ENCODE results near the gene RPS21. TPM values are rescaled to one million over a fixed set of nuclear protein-coding genes. Genes with fewer than 3 reads are reported as not detected.

RPS21 gene
- total and polyA plus RNA-seq, 2 of the 13 experiments (the other 11 are each of a cell fraction or from before 2014, with no cell fraction given), result 2,647 to 11,063 TPM

DNA sequence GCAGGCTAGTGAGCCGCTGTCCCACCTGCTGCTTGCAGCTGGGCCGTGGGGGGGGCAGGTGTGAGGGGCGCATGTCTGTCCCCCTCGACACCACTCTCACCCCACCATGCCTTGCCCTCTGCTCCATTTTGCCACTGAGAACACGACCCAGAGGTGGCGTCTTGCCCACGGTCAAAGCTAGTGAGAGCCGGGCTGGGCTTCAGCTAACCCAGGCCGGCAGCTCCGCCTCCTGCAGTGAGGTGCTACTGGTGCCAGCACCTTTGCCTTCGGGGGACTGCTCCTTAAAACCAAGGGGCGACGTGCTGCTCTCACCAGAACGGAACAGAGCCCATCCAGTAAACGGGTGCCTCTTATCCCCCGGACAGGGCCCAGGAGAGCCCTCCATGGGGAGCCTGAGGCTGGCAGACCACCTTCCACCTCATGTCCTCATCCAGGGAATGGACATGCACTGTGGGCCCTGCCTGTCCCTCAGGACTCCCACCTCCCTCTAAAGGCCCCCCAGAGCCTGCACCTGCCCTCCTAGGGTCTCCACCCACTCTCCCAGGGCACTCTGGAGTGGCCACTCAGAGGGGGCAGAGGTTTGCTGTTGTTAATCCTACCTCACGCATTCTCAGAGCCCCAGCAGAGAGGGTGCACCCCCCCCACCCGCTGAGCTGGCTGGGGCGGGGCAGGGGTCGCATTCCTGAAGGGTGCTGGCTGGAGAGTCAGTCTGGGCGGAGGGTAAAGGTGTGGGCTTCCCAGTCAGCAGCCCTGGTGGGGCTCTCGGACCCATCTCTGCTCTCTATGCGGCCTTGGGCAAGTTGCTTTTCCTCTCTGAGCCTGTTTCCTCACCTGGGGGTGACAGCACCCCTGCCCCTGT lies 37.6 kb downstream of the RPS21 start:
- Histone ChIP-seq H3K27me3 (ENCODE audit: control insufficient read depth in 1 of 2, insufficient read depth in 2 of 2, low read length in 2 of 2) (peaks cover 23 to 79% of the 10 kb centered on the region in 2 experiments), H3K4me1 (ENCODE audit: insufficient read depth, low read length) (peaks cover 25% of the 10 kb centered on the region), H2AFZ (ENCODE audit: low read length) (no peak overlapping the region), H3K9ac (ENCODE audit: insufficient read depth, low read depth, low read length) (no peak overlapping the region), H3K4me2 (ENCODE audit: low read depth, low read length) (no peak overlapping the region), H3K4me3 (replicated peaks in 1 of 3; ENCODE audit: insufficient read depth in 1 of 3, low read depth in 2 of 3, low read length in 3 of 3) (no peak overlapping the region), H3K27ac (ENCODE audit: extremely low read length, insufficient read depth, low read length) (no peak overlapping the region), H3K36me3 (replicated peaks in 1 of 2; ENCODE audit: control insufficient read depth in 1 of 2, insufficient read depth in 2 of 2, low read length in 2 of 2) (no peaks in the 10 kb centered on the region), H4K20me1 (ENCODE audit: insufficient read depth, low read length) (peaks cover 4% of the 10 kb centered on the region; the same call in 1 of the 2 replicates), H3K79me2 (ENCODE audit: insufficient read depth, low read length) (no peaks in the 10 kb centered on the region), H3K9me3 (ENCODE audit: low read length) (no peaks in the 10 kb centered on the region)
- DNase-seq (ENCODE audit: low spot score), result no peak
- no peak for FAIRE-seq
- no peak for TF ChIP-seq TEAD2 (CRISPR knock-in tag; IDR thresholded peaks at IDR 0.05)
- TF ChIP-seq ZNF570 (CRISPR knock-in tag; IDR thresholded peaks at IDR 0.05; ENCODE audit: borderline replicate concordance), result no peak
- TF ChIP-seq, protein P1, sequence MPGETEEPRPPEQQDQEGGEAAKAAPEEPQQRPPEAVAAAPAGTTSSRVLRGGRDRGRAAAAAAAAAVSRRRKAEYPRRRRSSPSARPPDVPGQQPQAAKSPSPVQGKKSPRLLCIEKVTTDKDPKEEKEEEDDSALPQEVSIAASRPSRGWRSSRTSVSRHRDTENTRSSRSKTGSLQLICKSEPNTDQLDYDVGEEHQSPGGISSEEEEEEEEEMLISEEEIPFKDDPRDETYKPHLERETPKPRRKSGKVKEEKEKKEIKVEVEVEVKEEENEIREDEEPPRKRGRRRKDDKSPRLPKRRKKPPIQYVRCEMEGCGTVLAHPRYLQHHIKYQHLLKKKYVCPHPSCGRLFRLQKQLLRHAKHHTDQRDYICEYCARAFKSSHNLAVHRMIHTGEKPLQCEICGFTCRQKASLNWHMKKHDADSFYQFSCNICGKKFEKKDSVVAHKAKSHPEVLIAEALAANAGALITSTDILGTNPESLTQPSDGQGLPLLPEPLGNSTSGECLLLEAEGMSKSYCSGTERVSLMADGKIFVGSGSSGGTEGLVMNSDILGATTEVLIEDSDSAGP (CRISPR knock-in tag; IDR thresholded peaks at IDR 0.05; ENCODE audit: borderline replicate concordance), result 0 out of 2 replicates have a peak, but pooled peaks have one; percentile 2
- no peak for TF ChIP-seq MYNN (CRISPR knock-in tag; IDR thresholded peaks at IDR 0.05; ENCODE audit: low read depth)
- TF ChIP-seq, protein P2, sequence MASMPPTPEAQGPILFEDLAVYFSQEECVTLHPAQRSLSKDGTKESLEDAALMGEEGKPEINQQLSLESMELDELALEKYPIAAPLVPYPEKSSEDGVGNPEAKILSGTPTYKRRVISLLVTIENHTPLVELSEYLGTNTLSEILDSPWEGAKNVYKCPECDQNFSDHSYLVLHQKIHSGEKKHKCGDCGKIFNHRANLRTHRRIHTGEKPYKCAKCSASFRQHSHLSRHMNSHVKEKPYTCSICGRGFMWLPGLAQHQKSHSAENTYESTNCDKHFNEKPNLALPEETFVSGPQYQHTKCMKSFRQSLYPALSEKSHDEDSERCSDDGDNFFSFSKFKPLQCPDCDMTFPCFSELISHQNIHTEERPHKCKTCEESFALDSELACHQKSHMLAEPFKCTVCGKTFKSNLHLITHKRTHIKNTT (CRISPR knock-in tag; IDR thresholded peaks at IDR 0.05), result no peak
- TF ChIP-seq CAMTA2 (CRISPR knock-in tag; IDR thresholded peaks at IDR 0.05; ENCODE audit: borderline replicate concordance), result 0 out of 2 replicates have a peak, but pooled peaks have one; percentile 44
- TF ChIP-seq SNAI1 (CRISPR knock-in tag; IDR thresholded peaks at IDR 0.05; ENCODE audit: borderline replicate concordance), result 0 out of 2 replicates have a peak, but pooled peaks have one; percentile 38
- TF ChIP-seq ZNF776 (CRISPR knock-in tag; IDR thresholded peaks at IDR 0.05), result 0 out of 2 replicates have a peak, but pooled peaks have one; percentile 46
- no peak for TF ChIP-seq SP140L (CRISPR knock-in tag; IDR thresholded peaks at IDR 0.05; ENCODE audit: borderline replicate concordance)
- 0 out of 2 replicates have a peak, but pooled peaks have one; percentile 43 for TF ChIP-seq EZH2 (conservative IDR thresholded peaks at IDR 0.05; ENCODE audit: low read depth, low read length)
- peak; percentile 40; the same call in 1 of the 2 replicates for TF ChIP-seq EED (CRISPR knock-in tag; IDR thresholded peaks at IDR 0.05)
- TF ChIP-seq, protein P3, sequence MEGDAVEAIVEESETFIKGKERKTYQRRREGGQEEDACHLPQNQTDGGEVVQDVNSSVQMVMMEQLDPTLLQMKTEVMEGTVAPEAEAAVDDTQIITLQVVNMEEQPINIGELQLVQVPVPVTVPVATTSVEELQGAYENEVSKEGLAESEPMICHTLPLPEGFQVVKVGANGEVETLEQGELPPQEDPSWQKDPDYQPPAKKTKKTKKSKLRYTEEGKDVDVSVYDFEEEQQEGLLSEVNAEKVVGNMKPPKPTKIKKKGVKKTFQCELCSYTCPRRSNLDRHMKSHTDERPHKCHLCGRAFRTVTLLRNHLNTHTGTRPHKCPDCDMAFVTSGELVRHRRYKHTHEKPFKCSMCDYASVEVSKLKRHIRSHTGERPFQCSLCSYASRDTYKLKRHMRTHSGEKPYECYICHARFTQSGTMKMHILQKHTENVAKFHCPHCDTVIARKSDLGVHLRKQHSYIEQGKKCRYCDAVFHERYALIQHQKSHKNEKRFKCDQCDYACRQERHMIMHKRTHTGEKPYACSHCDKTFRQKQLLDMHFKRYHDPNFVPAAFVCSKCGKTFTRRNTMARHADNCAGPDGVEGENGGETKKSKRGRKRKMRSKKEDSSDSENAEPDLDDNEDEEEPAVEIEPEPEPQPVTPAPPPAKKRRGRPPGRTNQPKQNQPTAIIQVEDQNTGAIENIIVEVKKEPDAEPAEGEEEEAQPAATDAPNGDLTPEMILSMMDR (CRISPR knock-in tag; IDR thresholded peaks at IDR 0.05), result 0 out of 2 replicates have a peak, but pooled peaks have one; percentile 8
- TF ChIP-seq ZBTB7A (CRISPR knock-in tag; IDR thresholded peaks at IDR 0.05), result 0 out of 2 replicates have a peak, but pooled peaks have one; percentile 31
- 10% methylated on average over 20 of the region's 23 CpGs for WGBS (ENCODE audit: low lambda C conversion rate)
- BruUV-seq (replicated peaks), result no TSS peak
- ChIA-PET POLR2A (interaction anchor here (1.0 kb wide), 1 partner anchor 12 kb away, joined by 3 read pairs; no protein-coding TSS in a partner anchor), CTCF (ENCODE audit: low intra/inter-chr PET ratio, low total read pairs) (no interaction called here)
- in situ Hi-C loops (cut with HindIII; ENCODE audit: extremely low pct_ligation_motif_present, low pct_unique_long_range_greater_than_20kb) (no loop called here), intact Hi-C loops (cut with micrococcal nuclease; ENCODE audit: unreplicated experiment) (no loop called here)
- no peak for ATAC-seq

Data from HepG2 (cell line).